RWPE1 (cell line): ENCODE data around the gene ADD3.

ENCODE experiments used
- CTCF ChIA-PET: fragments of 350-600 bp; sonication (Branson Sonifier 250); formaldehyde crosslinking; extraction: SDS; loops from one replicate; lab custom pipeline; 2021; lab: Yijun Ruan, JAX
- POLR2A ChIA-PET: fragments of 400-600 bp; formaldehyde crosslinking; extraction: SDS; loops from one replicate; lab custom pipeline; 2020; ENCODE audit warnings: antibody characterized with exemption; ENCODE audit not compliant: low non-redundant PET; lab: Yijun Ruan, JAX
- DNase-seq: peaks from one replicate; pipeline ENCODE4 v3.0.0; 2012; ENCODE audit warnings: low spot score
- H3K27ac ChIP-seq: fragments of 450-650 bp; 2 replicates; pipeline ENCODE4 v1.5.1; 2017
- CTCF ChIP-seq: fragments of 450-650 bp; conservative IDR thresholded peaks from 2 replicates; pipeline ENCODE4 v1.5.1; 2017; ENCODE audit warnings: low read depth, mild to moderate bottlenecking

ADD3 gene

GRCh38 chr10:110061687-110062086, 53.9 kb downstream of the ADD3 start:
- POLR2A ChIA-PET, result no interaction called here
- no peak for TF ChIP-seq CTCF
- no peak for DNase-seq
- H3K27ac ChIP-seq, result no peak overlapping the region
- CTCF ChIA-PET, result interaction anchor here (1.1 kb wide), 1 partner anchor 9 kb away, joined by 4 read pairs; no protein-coding TSS in a partner anchor

GRCh38 chr10:110065269-110065668, 57.5 kb downstream of the ADD3 start:
- H3K27ac ChIP-seq, result no peak overlapping the region
- POLR2A ChIA-PET, result no interaction called here
- no peak for DNase-seq
- CTCF ChIA-PET, result no interaction called here
- no peak for TF ChIP-seq CTCF

- no peak for DNase-seq
- no peak for TF ChIP-seq CTCF
- CTCF ChIA-PET, result interaction anchor here (0.8 to 1.0 kb wide), 2 partner anchors 11 to 15 kb away, joined by 3 to 4 read pairs; no protein-coding TSS in a partner anchor
- POLR2A ChIA-PET, result no interaction called here
- no peak overlapping the region for H3K27ac ChIP-seq
Measured at GRCh38 chr10:110067960-110068770, 60.4 kb downstream of the ADD3 start.

- H3K27ac ChIP-seq, result no peak overlapping the region
- ChIA-PET CTCF (no interaction called here), POLR2A (no interaction called here)
- no peak for DNase-seq
- TF ChIP-seq CTCF, result no peak
Measured at GRCh38 chr10:110068780-110069179, 61.0 kb downstream of the ADD3 start.

GRCh38 chr10:110069502-110069982, 61.8 kb downstream of the ADD3 start:
- CTCF ChIA-PET, result no interaction called here
- no peak for TF ChIP-seq CTCF
- no peak overlapping the region for H3K27ac ChIP-seq
- DNase-seq, result no peak
- POLR2A ChIA-PET, result no interaction called here

- TF ChIP-seq CTCF, result no peak
- POLR2A ChIA-PET, result no interaction called here
- DNase-seq, result no peak
- CTCF ChIA-PET, result interaction anchor here (1.0 kb wide), 1 partner anchor 31 kb away, joined by 4 read pairs; no protein-coding TSS in a partner anchor
- no peak overlapping the region for H3K27ac ChIP-seq
Measured at GRCh38 chr10:110073896-110074295, 66.1 kb downstream of the ADD3 start.
